Activated T-cell treated with anti-CD3 and anti-CD28 coated beads, Interleukin-2, amount 50 U/mL, for 48 hours (primary cell): ENCODE data around the gene TNFSF18.
"Not testable (repeated sequence)": the region's sequence is repeated elsewhere in the genome, so short reads cannot be mapped to it uniquely, and the experiment has no call there.

Experiments used
- DNase-seq, 2 experiments: peaks; one replicate each; pipeline ENCODE4 v3.0.0-alpha.2; 2020

TNFSF18 gene, protein sequence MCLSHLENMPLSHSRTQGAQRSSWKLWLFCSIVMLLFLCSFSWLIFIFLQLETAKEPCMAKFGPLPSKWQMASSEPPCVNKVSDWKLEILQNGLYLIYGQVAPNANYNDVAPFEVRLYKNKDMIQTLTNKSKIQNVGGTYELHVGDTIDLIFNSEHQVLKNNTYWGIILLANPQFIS

DNA sequence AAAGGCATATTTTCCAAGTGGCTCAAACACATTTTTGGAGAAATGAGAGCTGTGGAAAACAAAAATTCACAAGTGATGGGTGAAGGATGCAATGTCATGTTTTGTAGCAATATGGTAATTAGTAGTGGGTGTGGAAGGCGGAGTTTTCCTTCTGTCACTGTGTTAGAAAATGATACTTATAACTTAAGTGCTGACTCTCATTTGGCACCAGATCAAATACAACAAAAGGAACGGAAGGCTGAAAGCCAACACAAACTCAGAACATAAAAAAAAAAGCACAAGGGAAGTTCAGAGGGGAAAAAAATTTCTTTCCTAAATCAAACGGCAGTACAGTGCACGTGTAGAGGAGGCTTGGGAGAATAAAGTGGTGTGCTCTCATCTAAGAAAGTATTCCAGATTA is at the start of gene TNFSF18:
Gene TNFSF18, minus strand, starts transcription at position 77 of the 400 bp plus-strand sequence. Its CDS starts 45 bp downstream, at position 32.
- no peak for DNase-seq

GRCh38 chr1:173099166-173099565 is 48.4 kb upstream of the TNFSF18 start:
- DNase-seq, result no peak

- no peak for DNase-seq
Measured at GRCh38 chr1:173098117-173098516, 47.4 kb upstream of the TNFSF18 start.

- DNase-seq, result no peak
Measured at GRCh38 chr1:173097001-173097400, 46.3 kb upstream of the TNFSF18 start.

- DNase-seq, result no peak
Measured at GRCh38 chr1:173095632-173096031, 44.9 kb upstream of the TNFSF18 start.

DNA sequence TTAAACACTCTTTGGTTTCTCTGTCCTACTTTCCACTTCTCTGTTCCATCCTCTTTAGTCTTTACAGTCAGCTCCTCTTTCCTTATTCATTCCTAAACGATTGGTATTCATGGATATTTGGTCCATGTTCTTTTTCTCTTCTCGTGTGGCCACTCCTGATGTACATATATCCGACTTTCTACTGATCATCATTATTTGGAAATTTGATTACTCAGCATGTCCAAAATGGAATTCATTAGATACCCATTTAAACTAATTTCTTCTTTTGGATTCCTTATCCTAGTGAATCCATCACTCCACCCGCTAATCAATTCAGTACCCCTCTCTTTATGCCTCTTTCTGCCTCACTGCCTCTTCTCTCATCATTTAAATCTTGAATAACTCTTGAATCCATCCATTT is 43.8 kb upstream of the TNFSF18 start:
- DNase-seq, result no peak

DNA sequence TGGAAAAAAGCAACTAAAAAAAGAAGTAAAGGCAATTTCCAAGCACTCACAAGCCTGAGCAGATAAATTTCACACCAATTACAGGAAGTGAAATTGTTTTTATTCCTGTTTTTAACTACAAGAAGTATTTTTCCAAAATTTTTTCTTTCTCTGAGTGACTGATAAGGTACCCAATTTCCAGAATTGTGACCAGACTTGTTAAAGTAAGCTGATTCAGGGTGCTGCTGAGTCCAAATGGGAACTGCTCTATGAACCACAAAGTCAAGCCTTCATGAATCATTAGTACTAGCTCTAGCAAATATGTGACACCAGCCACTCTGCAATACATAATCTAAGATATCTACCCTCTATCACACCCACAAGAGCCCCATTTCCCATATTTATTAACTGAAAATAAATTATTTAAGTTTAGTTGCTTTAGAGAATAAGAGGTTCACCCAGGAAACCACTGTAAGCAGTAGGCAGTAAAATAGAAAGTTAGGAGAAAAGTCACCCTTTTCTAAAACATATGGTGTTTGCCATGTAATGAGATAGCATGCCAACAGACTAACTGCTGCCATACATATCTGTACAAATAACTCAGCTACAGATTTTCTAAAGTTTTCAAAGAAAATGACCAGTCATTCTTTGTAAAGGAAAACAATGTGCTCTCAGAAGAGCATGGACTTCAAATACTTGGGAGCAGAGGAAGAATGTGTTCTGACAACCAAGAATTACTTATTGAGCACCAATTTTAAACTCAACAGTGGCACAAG is 43.1 kb upstream of the TNFSF18 start:
- DNase-seq, result no peak

DNA sequence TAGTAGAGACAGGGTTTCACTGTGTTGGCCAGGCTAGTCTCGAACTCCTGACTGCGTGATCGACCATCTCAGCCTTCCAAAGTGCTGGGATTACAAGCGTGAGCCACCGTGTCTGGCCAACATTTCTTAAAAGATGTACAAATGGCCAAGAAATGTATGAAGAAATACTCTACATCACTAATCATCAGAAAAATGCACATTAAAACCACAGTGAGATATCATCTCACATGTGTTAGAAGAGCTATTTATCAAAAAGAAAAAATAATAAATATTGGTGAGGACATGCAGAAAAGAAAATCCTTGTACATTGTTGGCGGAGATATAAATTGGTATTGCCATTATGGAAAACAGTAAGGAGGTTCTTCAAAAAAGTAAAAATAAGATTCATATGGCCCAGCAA is 33.6 kb upstream of the TNFSF18 start:
- no peak for DNase-seq

- no peak for DNase-seq
Measured at GRCh38 chr1:173082913-173083312, 32.2 kb upstream of the TNFSF18 start.

- not testable (repeated sequence) for DNase-seq
Measured at GRCh38 chr1:173074217-173074616, 23.5 kb upstream of the TNFSF18 start.

DNA sequence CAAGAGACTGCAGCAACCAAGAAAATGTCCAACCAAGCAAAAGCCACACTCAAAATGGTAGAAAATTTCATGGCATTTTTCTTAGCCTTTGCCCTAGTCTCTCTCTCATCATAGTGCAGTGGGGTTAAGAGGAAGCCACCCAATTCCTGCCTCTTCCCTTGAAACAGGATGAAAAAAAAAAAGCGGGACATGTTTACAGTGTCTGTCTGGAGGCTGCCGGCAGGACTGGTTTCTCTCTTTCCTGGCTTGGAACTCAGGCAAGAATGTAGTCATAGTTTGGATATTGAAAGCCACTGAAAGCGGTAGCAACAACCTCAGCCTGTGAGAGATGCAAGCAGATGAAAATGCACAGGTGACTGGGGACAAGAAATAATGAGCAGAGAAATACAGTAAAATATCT is 13.3 kb upstream of the TNFSF18 start:
- no peak for DNase-seq

GRCh38 chr1:173063171-173063570 is 12.4 kb upstream of the TNFSF18 start:
- no peak for DNase-seq

DNA sequence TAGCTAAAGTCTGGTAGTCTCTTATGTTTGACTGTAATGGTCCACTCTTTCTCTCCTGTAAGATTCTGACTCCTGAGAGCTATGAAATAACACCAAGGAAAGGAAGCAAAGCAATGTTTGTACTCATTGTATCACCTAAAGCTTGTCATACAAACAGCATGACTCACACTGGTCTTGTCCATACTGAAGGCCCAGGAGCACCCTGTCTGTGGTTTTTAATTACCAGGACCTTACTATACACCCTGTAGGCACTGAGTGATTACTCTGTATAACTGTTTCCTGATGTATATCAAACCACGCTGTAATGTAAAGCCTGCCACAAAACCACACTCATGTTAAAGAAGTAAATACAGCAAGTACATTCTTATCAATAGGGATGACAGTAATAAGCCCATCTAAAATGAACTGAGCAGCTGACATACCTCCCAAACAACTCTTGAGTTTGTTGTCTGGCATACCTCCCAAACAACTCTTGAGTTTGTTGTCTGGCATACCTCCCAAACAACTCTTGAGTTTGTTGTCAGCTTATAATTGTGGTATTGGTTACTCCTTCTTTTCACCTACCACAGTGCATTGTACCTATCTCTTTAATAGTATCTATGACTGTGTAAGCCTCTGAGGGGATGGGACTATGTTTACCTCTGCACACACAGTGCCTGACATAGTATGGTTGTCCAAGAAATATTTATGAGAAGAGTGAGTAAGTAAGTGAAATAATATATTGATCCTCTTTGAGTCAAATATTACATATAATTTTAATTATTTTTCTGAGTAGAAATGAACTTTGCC is 11.6 kb upstream of the TNFSF18 start:
- DNase-seq, result no peak

DNA sequence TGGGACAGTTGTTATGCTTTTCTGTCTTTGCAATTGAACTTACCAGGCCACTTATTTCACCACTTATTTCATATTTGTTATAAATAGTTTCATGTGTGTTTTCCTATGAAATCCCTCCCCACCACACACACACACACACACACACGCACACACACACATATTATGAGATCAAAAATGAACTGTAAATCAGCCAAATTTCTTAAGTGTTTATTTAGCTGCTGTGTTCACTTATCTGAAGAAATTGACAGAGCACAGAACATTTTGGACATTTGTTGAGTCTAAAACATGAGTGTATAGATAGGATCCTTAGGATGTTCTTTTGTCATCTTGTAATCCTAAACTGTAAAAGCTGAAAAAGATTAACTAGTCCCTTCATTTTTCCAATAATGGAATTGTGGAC is 7.8 kb upstream of the TNFSF18 start:
- no peak for DNase-seq

GRCh38 chr1:173057984-173058383 is 7.2 kb upstream of the TNFSF18 start:
- no peak for DNase-seq

GRCh38 chr1:173056365-173056764 is 5.6 kb upstream of the TNFSF18 start:
- no peak for DNase-seq

GRCh38 chr1:173052681-173053196 is 2.0 kb upstream of the TNFSF18 start:
- no peak for DNase-seq

GRCh38 chr1:173049322-173049633 is 1.5 kb downstream of the TNFSF18 start:
- DNase-seq, result no peak

DNA sequence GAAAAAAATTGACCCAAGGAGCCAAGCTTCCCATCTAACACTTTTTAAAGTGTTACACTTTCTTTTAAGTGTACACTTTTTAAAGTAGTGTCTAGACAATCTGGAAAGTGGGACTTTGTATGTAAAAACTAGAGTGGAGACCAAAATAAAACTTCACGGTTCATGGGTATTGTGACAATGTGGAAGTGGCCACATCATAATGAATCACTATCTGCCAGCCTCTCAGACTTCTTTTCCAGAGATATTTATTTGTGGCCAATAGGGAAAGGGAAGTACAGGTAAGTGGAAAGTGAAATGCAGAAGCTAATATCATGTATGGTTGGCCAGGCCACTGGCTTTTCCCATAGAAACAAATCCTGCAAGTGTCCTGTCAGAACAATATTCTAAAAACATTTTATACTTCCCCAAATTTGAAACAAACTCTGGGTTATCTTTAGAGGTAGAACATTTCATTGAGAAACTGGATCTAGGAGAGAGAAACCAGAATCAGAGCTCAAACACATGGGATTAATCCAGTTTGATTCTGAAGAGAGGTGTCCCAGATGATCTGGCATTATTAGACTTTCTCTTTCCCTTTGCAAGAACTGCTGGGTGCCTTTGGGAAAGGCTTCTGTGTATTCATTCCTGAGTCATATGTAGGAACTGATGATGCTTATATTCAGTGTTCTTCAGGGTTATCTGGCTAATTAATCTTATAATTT is 2.0 kb downstream of the TNFSF18 start:
- DNase-seq, result no peak

DNA sequence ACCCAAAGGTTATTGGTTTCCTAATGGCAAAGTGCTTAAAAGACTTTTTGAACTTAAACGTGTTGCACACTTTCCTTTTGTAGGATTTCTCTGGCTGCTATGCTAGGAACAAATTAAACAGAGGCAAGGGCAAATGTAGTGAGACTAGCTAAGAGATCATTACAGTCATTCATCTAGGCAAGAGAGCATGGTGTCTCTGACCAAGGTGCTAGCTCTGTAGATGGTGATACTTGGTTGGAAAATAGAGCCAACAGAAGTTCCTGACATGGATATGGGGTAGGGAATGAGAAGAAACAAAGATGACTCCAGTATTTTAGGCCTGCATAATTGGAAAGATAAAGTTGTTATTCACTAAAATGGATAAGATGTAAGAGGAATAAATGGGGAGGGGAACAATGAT is 6.1 kb downstream of the TNFSF18 start:
- no peak for DNase-seq

DNA sequence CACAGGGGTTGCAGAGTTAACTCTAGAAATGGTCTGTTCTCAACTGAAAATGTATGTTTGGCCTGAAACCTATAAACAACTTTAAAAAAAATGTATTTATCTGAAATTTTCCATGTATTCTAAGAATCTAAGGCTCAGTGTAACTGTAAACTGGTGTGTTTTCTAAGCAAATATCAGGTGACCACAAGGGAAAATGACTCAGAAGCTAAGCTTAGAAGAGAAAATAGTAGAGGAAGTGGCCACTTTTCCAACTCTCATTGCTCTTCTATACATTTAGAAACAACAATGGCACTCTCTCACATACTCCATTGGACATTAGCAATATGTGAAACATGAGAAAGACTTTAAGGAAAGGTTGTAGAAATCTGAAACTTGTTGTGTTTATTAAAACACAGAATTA is 7.5 kb downstream of the TNFSF18 start:
- no peak for DNase-seq

GRCh38 chr1:173042806-173043205 is 7.9 kb downstream of the TNFSF18 start:
- no peak for DNase-seq

GRCh38 chr1:173039626-173040025 is 11.1 kb downstream of the TNFSF18 start:
- no peak for DNase-seq
